ENCODE results near the gene FBLN5. TPM values are rescaled to one million over a fixed set of nuclear protein-coding genes. Genes with fewer than 3 reads are reported as not detected.

Gene FBLN5
- total RNA-seq, 4 donors from 2014 or later, result 20.3 to 44.3 (median 37.2) TPM

DNA sequence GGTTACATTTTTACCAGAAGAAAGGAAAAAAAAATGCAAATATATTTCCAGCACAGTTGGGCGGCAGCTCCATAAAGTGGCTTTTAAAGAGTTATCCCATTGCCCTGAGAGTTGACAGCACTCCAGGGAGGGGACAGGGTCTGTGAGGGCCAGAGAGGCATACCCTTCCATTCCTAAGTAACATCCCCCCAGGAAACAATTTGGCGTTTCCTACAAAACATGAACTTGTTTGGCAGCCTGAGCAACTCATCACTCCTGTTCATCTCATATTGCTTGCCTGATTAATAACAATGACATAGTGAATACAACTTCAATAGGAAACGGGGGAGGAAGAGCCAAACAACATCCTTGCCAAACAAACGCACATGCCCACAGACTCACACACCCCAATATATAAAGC is 103.5 kb downstream of the FBLN5 start:
- H3K36me3 ChIP-seq, result no peaks in the 10 kb centered on the region
- DNase-seq (ENCODE audit: low spot score in 2 of 2), result no peak
- TF ChIP-seq EP300 (IDR thresholded peaks at IDR 0.05), result no peak
- TF ChIP-seq, protein P1, sequence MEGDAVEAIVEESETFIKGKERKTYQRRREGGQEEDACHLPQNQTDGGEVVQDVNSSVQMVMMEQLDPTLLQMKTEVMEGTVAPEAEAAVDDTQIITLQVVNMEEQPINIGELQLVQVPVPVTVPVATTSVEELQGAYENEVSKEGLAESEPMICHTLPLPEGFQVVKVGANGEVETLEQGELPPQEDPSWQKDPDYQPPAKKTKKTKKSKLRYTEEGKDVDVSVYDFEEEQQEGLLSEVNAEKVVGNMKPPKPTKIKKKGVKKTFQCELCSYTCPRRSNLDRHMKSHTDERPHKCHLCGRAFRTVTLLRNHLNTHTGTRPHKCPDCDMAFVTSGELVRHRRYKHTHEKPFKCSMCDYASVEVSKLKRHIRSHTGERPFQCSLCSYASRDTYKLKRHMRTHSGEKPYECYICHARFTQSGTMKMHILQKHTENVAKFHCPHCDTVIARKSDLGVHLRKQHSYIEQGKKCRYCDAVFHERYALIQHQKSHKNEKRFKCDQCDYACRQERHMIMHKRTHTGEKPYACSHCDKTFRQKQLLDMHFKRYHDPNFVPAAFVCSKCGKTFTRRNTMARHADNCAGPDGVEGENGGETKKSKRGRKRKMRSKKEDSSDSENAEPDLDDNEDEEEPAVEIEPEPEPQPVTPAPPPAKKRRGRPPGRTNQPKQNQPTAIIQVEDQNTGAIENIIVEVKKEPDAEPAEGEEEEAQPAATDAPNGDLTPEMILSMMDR (IDR thresholded peaks at IDR 0.05), result no peak
- no peak for TF ChIP-seq POLR2AphosphoS5 (IDR thresholded peaks at IDR 0.05)
- TF ChIP-seq POLR2A (IDR thresholded peaks at IDR 0.05), result no peak
- peaks cover 5% of the 10 kb centered on the region for H3K4me1 ChIP-seq
- H3K4me3 ChIP-seq, result no peak overlapping the region
- WGBS, result 46% methylated on average over 4 of the region's 4 CpGs
- no peaks in the 10 kb centered on the region for H3K9me3 ChIP-seq
- H3K27ac ChIP-seq, result no peak overlapping the region
- H3K27me3 ChIP-seq, result no peaks in the 10 kb centered on the region

- WGBS, result 40% methylated on average over 4 of the region's 4 CpGs
- Histone ChIP-seq H3K4me1 (peaks cover 5% of the 10 kb centered on the region), H3K27me3 (no peaks in the 10 kb centered on the region), H3K9me3 (no peaks in the 10 kb centered on the region), H3K27ac (no peak overlapping the region), H3K36me3 (no peaks in the 10 kb centered on the region), H3K4me3 (no peak overlapping the region)
- no peak for DNase-seq (ENCODE audit: low spot score in 2 of 2)
- no peak for TF ChIP-seq POLR2AphosphoS5 (IDR thresholded peaks at IDR 0.05)
- TF ChIP-seq, protein P1 (IDR thresholded peaks at IDR 0.05), result no peak
- TF ChIP-seq POLR2A (IDR thresholded peaks at IDR 0.05), result no peak
- TF ChIP-seq EP300 (IDR thresholded peaks at IDR 0.05), result no peak
Measured at GRCh38 chr14:91843437-91843836, 104.1 kb downstream of the FBLN5 start.

DNA sequence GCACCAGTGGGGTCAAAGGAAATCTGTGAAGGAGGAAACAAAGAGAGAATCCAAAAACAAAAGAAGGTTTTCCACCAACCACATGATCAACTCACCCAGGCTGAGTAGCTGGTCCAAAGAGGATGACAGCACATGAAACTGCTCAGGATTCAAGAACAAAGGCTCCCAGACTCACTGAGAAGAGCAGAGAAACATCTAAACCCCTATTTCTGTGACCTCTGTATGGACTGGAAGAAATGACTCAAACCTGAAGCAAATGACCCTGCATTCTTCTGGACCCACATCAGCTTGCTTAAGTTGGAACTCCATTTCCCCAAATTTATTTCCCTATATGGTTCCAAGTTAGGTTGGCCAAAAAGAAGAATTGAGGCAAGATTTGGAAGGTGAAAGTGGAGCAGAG is 106.4 kb downstream of the FBLN5 start:
- H3K4me1 ChIP-seq, result peaks cover 11% of the 10 kb centered on the region
- no peak for DNase-seq (ENCODE audit: low spot score in 2 of 2)
- H3K4me3 ChIP-seq, result no peak overlapping the region
- no peaks in the 10 kb centered on the region for H3K9me3 ChIP-seq
- no peaks in the 10 kb centered on the region for H3K36me3 ChIP-seq
- H3K27ac ChIP-seq, result no peak overlapping the region
- no peaks in the 10 kb centered on the region for H3K27me3 ChIP-seq
- TF ChIP-seq, protein P1 (IDR thresholded peaks at IDR 0.05), result no peak
- TF ChIP-seq EP300 (IDR thresholded peaks at IDR 0.05) (no peak), POLR2A (IDR thresholded peaks at IDR 0.05) (no peak), POLR2AphosphoS5 (IDR thresholded peaks at IDR 0.05) (no peak)

DNA sequence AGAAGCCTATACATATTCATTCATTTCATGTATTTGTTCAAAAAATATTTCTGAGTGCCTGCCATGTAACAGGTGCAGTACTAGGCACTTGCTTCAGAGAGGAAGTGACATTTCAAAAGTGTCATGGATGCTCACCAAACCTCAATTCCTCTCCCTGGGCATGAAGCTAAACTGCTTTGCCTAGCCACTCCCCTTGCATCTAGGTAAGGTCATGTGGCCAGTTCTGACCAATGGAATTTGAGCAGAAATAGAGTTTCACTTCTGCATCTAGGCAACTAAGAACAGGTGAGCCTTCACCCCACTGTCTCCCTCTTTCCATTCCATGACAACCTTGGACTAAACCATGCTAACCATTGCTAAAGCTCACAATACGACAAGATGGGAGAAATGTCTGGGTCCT is 107.7 kb downstream of the FBLN5 start:
- no peak for DNase-seq (ENCODE audit: low spot score in 2 of 2)
- 100% methylated on average over 1 of the region's 1 CpG for WGBS
- H3K4me1 ChIP-seq, result peaks cover 13% of the 10 kb centered on the region

DNA sequence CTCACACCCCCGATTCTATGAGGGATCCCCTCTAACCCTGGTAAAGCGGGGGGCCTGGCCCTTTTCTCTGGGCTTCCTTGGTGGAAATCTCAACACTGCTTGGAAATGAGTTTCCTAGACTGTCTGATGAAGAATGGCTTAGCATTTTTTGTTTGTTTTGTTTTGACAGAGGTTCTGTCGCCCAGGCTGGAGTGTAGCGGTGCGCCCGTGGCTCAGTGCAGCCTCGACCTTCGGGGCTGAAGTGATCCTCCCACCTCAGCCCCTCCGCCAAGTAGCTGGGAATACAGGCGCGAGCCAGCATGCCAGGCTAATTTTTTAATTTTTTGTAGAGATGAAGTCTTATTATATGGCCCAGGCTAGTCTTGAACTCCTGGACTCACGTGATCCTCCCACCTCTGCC is 110.4 kb downstream of the FBLN5 start:
- WGBS, result 41% methylated on average over 12 of the region's 12 CpGs

More for the DNA sequence above, 107.7 kb downstream of the FBLN5 start:
- H3K4me3 ChIP-seq, result no peak overlapping the region
- H3K27me3 ChIP-seq, result no peaks in the 10 kb centered on the region
- H3K27ac ChIP-seq, result no peak overlapping the region
- H3K36me3 ChIP-seq, result no peaks in the 10 kb centered on the region
- H3K9me3 ChIP-seq, result no peaks in the 10 kb centered on the region
- TF ChIP-seq POLR2AphosphoS5 (IDR thresholded peaks at IDR 0.05), result no peak
- TF ChIP-seq, protein P1 (IDR thresholded peaks at IDR 0.05), result no peak
- no peak for TF ChIP-seq POLR2A (IDR thresholded peaks at IDR 0.05)
- no peak for TF ChIP-seq EP300 (IDR thresholded peaks at IDR 0.05)

More for the DNA sequence above, 110.4 kb downstream of the FBLN5 start:
- Histone ChIP-seq H3K27me3 (no peaks in the 10 kb centered on the region), H3K4me1 (peaks cover 8% of the 10 kb centered on the region), H3K36me3 (no peaks in the 10 kb centered on the region), H3K4me3 (peak overlapping the region; percentile 77), H3K27ac (peak overlapping the region; percentile 84), H3K9me3 (no peaks in the 10 kb centered on the region)
- no peak for TF ChIP-seq POLR2AphosphoS5 (IDR thresholded peaks at IDR 0.05)
- TF ChIP-seq POLR2A (IDR thresholded peaks at IDR 0.05), result no peak
- no peak for TF ChIP-seq EP300 (IDR thresholded peaks at IDR 0.05)
- no peak for DNase-seq (ENCODE audit: low spot score in 2 of 2)
